HCT116 (cell line): ENCODE results near the gene HOXB3. TPM values are rescaled to one million over a fixed set of nuclear protein-coding genes. Genes with fewer than 3 reads are reported as not detected.

Source experiments
- ATAC-seq: fragments of 200-7000 bp; cut with Tn5 transposase; 2 replicates; pipeline ENCODE4 v1.9.1; 2020; ENCODE audit warnings: mild to moderate bottlenecking, moderate library complexity
- BruUV-seq: library from RNA; stranded (reverse); fragments of 400-500 nt; replicated peaks from 2 replicates; lab custom pipeline; 2021; lab: Mats Ljungman, UMichigan
- CTCF ChIA-PET: fragments of 300-600 bp; sonication (Branson Sonifier 250); formaldehyde crosslinking; loops from one replicate; lab custom pipeline; 2021; ENCODE audit warnings: antibody characterized with exemption; lab: Charles Lee
- POLR2A ChIA-PET: fragments of 300-600, 350-600 bp; sonication (Branson Sonifier 250); formaldehyde crosslinking; loops from one replicate; lab custom pipeline; 2021; ENCODE audit warnings: antibody characterized with exemption; lab: Charles Lee
- RAD21 ChIA-PET, 2 experiments: fragments of 300-600 bp; sonication (Branson Sonifier 250); formaldehyde crosslinking; loops; one replicate each; lab custom pipeline; 2023; ENCODE audit warnings: low total read pairs in 2 of 2; ENCODE audit not compliant: uncharacterized antibody in 2 of 2, unreplicated experiment in 2 of 2, low non-redundant PET in 1 of 2; lab: Charles Lee
- DNase-seq: peaks from one replicate; pipeline ENCODE4 v3.0.0-alpha.2; 2010; ENCODE audit warnings: low read depth, low spot score
- H2AFZ ChIP-seq: fragments of 200-600 bp; shearing (Covaris generic), sonication (generic); 2 replicates; pipeline ENCODE4 v1.6.1; 2017; ENCODE audit warnings: low read depth, mixed run types, mixed read lengths, antibody characterized with exemption, low read length; ENCODE audit not compliant: poor library complexity, severe bottlenecking
- H3K27ac ChIP-seq: 2 replicates; pipeline ENCODE4 v1.5.1; 2012; ENCODE audit warnings: low read depth, low read length
- H3K27me3 ChIP-seq: fragments of 200-600 bp; sonication (generic); 2 replicates; pipeline ENCODE4 v1.6.1; 2016; ENCODE audit warnings: mixed run types, low read length, mixed read lengths; ENCODE audit not compliant: insufficient read depth
- H3K36me3 ChIP-seq, 2 experiments: fragments of 200-500 bp in 1 of 2; fragments of 200-600 bp in 1 of 2; sonication (Bioruptor generic) in 1 of 2; sonication (generic) in 1 of 2; 2 replicates each; pipeline versions ENCODE4 v1.5.1 to v1.6.1; 2014 to 2016; ENCODE audit warnings: low read length in 2 of 2, inconsistent platforms in 1 of 2, mixed read lengths in 1 of 2, mixed run types in 1 of 2; ENCODE audit not compliant: insufficient read depth in 2 of 2, control insufficient read depth in 1 of 2
- H3K4me1 ChIP-seq, 2 experiments: fragments of 200-600 bp in 1 of 2; sonication (generic) in 1 of 2; 2 replicates each; pipeline versions ENCODE4 v1.5.1 to v1.6.1; 2012 to 2017; ENCODE audit warnings: low read length in 2 of 2, inconsistent platforms in 1 of 2, mild to moderate bottlenecking in 1 of 2, mixed read lengths in 1 of 2, mixed run types in 1 of 2, moderate library complexity in 1 of 2; ENCODE audit not compliant: insufficient read depth in 2 of 2, control insufficient read depth in 1 of 2
- H3K4me2 ChIP-seq: fragments of 200-600 bp; sonication (generic); 2 replicates; pipeline ENCODE4 v1.6.1; 2017; ENCODE audit warnings: mixed run types, low read length, mixed read lengths
- H3K4me3 ChIP-seq, 2 experiments: fragments of 200-600 bp in 1 of 2; sonication (generic) in 1 of 2; replicated peaks in 1 of 2; 2 replicates each; pipeline ENCODE4 v1.5.1; 2011 to 2016; ENCODE audit warnings: low read length in 2 of 2, control low read depth in 1 of 2, low read depth in 1 of 2, mild to moderate bottlenecking in 1 of 2, mixed read lengths in 1 of 2, mixed run types in 1 of 2
- H3K79me2 ChIP-seq: fragments of 200-600 bp; sonication (generic); 2 replicates; pipeline ENCODE4 v1.6.1; 2017; ENCODE audit warnings: mild to moderate bottlenecking, mixed run types, low read length, moderate library complexity, mixed read lengths; ENCODE audit not compliant: insufficient read depth
- H3K9ac ChIP-seq: fragments of 200-600 bp; sonication (generic); 2 replicates; pipeline ENCODE4 v1.6.1; 2016; ENCODE audit warnings: low read length, mixed read lengths
- H3K9me2 ChIP-seq: fragments of 200-600 bp; sonication (generic), shearing (Covaris generic); 2 replicates; pipeline ENCODE4 v1.6.1; 2017; ENCODE audit warnings: mixed run types, mild to moderate bottlenecking, moderate library complexity; ENCODE audit not compliant: insufficient read depth
- H3K9me3 ChIP-seq, 2 experiments: fragments of 200-500 bp in 1 of 2; fragments of 200-600 bp in 1 of 2; sonication (Bioruptor generic) in 1 of 2; sonication (generic) in 1 of 2; 2 replicates each; pipeline ENCODE4 v1.6.1; 2014 to 2017; ENCODE audit warnings: low read length in 2 of 2, mixed read lengths in 2 of 2, inconsistent platforms in 1 of 2, low read depth in 1 of 2, mild to moderate bottlenecking in 1 of 2, mixed run types in 1 of 2, moderate library complexity in 1 of 2; ENCODE audit not compliant: control insufficient read depth in 1 of 2, insufficient read depth in 1 of 2
- H4K20me1 ChIP-seq: fragments of 200-600 bp; sonication (generic), shearing (Covaris generic); 2 replicates; pipeline ENCODE4 v1.6.1; 2017; ENCODE audit warnings: mixed run types, mild to moderate bottlenecking, moderate library complexity; ENCODE audit not compliant: insufficient read depth
- CEBPB ChIP-seq: IDR thresholded peaks from 2 replicates; pipeline ENCODE4 v1.6.1; 2012; ENCODE audit warnings: low read depth
- EGR1 ChIP-seq: IDR thresholded peaks from 2 replicates; pipeline ENCODE4 v1.6.1; 2012; ENCODE audit warnings: low read depth
- ELF1 ChIP-seq: IDR thresholded peaks from 2 replicates; pipeline ENCODE4 v1.6.1; 2012; ENCODE audit warnings: low read depth, borderline replicate concordance
- EZH2phosphoT487 ChIP-seq: fragments of 200-600 bp; IDR thresholded peaks from 2 replicates; pipeline ENCODE4 v1.6.1; 2018; ENCODE audit warnings: antibody characterized with exemption, borderline replicate concordance
- POLR2AphosphoS5 ChIP-seq: IDR thresholded peaks from 2 replicates; pipeline ENCODE4 v1.6.1; 2011; ENCODE audit warnings: mild to moderate bottlenecking, low read depth, low read length, moderate library complexity
- RAD21 ChIP-seq: IDR thresholded peaks from 2 replicates; pipeline ENCODE4 v1.6.1; 2012; ENCODE audit warnings: low read depth, mild to moderate bottlenecking
- REST ChIP-seq: IDR thresholded peaks from 2 replicates; pipeline ENCODE4 v1.6.1; 2012; ENCODE audit warnings: low read depth
- SIN3A ChIP-seq: IDR thresholded peaks from 2 replicates; pipeline ENCODE4 v1.6.1; 2012; ENCODE audit warnings: low read depth
- SRF ChIP-seq: IDR thresholded peaks from 2 replicates; pipeline ENCODE4 v1.6.1; 2012; ENCODE audit warnings: low read depth
- YY1 ChIP-seq: IDR thresholded peaks from 2 replicates; pipeline ENCODE4 v1.6.1; 2011; ENCODE audit warnings: low read length, low read depth, moderate library complexity, mild to moderate bottlenecking; ENCODE audit not compliant: insufficient replicate concordance; ENCODE audit errors: extremely low read depth
- ZNF274 ChIP-seq: fragments of 200-500 bp; sonication (Bioruptor generic); IDR thresholded peaks from 2 replicates; pipeline ENCODE4 v1.6.1; 2014; ENCODE audit warnings: mild to moderate bottlenecking, low read depth, low read length, inconsistent platforms
- intact Hi-C: fragments of 100-400 bp; cut with micrococcal nuclease; formaldehyde crosslinking; loops from 2 replicates; pipeline ENCODE4 v1.10.0; 2022
- total RNA-seq: library from RNA; stranded (reverse); gene quantifications from one replicate; pipeline ENCODE4 v1.2.1, GENCODE V29; 2021; ENCODE audit not compliant: unreplicated experiment

HOXB3 gene
- total RNA-seq, 1 experiment from 2014 or later: 19.8 TPM

DNA sequence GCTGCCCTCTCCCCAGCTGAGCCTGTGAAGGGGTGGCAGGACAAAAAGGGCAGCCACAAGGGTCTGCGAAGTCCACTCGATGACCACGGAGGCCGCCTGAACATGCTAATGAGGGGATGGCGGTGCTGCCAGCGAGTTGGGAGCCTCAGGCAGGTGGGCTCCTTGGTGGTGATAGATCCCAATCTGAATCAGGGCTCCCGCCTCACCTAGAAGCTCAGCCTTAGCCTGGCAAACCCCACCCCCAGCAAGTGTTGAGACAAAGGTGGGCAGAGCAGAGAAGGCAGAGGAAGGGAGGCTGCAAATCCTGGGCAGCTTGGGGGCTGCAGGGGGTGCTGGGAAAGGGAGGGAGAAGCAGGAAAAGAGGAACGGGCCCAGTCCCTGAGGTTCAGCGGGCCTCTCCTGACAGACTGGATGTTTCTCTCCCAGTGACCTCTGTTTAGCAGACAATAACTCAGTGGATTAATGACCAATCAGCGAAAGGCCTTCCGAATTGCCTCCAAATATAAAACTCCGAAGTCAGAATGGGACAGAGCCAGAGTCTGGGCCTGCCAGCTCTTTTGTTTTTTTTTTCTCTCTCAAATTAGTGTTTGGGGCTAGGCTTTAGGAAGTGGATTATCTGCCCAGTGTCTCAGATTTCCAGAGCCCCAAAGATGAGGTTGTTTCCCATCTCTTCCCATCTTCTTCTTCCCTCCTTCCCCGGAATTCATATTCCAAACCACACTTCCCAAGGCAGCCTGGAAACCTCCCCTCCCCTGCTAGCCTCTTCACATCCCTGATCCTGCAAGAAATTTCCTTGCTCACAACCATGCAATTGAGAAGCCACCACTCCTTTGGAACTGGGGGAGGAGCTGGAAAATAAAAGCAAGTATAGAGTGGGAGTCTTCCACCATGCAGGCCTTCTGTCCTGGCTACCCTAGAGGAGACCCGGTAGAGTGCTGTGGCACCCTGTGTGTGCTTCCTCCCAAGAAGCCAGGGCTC is 29.9 kb downstream of the HOXB3 start:
- Histone ChIP-seq H3K9ac (no peak overlapping the region), H3K79me2 (peaks cover 5% of the 10 kb centered on the region; the same call in 1 of the 2 replicates), H3K9me2 (no peaks in the 10 kb centered on the region), H3K4me1 (peaks cover 0 to 4% of the 10 kb centered on the region in 2 experiments; a peak in 1 of 4 replicates), H4K20me1 (no peaks in the 10 kb centered on the region), H3K27me3 (no peaks in the 10 kb centered on the region), H3K27ac (no peak overlapping the region), H3K36me3 (no peaks in the 10 kb centered on the region), H3K4me2 (no peak overlapping the region), H2AFZ (no peak overlapping the region), H3K9me3 (no peaks in the 10 kb centered on the region), H3K4me3 (no peak overlapping the region)
- TF ChIP-seq SRF (no peak), REST (no peak), YY1 (no peak), POLR2AphosphoS5 (no peak), ELF1 (no peak), CEBPB (no peak), ZNF274 (no peak), RAD21 (no peak), EZH2phosphoT487 (no peak), EGR1 (no peak), SIN3A (no peak)
- no TSS peak for BruUV-seq
- ChIA-PET POLR2A (no interaction called here), CTCF (no interaction called here), RAD21 (no interaction called here)
- no peak for DNase-seq
- intact Hi-C loops: no loop called here
- no peak for ATAC-seq
